ENCODE results near the gene GIGYF2. TPM values are rescaled to one million over a fixed set of nuclear protein-coding genes. Genes with fewer than 3 reads are reported as not detected.

GIGYF2 gene
- total and polyA plus RNA-seq, 4 donors, result 10.6 to 50.5 (median 26.7) TPM

- TF ChIP-seq REST (IDR thresholded peaks at IDR 0.05) (no peak), EGR1 (IDR thresholded peaks at IDR 0.05; ENCODE audit: low read depth in 2 of 2) (no peak), RAD21 (IDR thresholded peaks at IDR 0.05) (no peak)
These were observed 168.0 kb downstream of the GIGYF2 start (continued) for GRCh38 chr2:232865165-232865564.

- Histone ChIP-seq H3K27me3 (ENCODE audit: control insufficient read depth in 4 of 4, insufficient read depth in 4 of 4, low read length in 3 of 4) (no peaks in the 10 kb centered on the region), H3K4me1 (ENCODE audit: control insufficient read depth in 4 of 4, insufficient read depth in 4 of 4, low read length in 3 of 4) (peaks cover 0 to 11% (median 6%) of the 10 kb centered on the region in 4 donors), H3K4me3 (ENCODE audit: low read depth in 1 of 3, low read length in 3 of 3) (no peak overlapping the region), H3K9ac (ENCODE audit: low read depth in 1 of 2, low read length in 2 of 2) (no peak overlapping the region), H3K27ac (ENCODE audit: low read depth in 1 of 2, low read length in 2 of 2) (no peak overlapping the region), H3K9me3 (ENCODE audit: control insufficient read depth in 4 of 4, low read length in 3 of 4) (no peaks in the 10 kb centered on the region), H3K36me3 (ENCODE audit: control insufficient read depth in 4 of 4, insufficient read depth in 3 of 4, low read depth in 1 of 4, low read length in 3 of 4) (no peaks in the 10 kb centered on the region)
- WGBS, result 92% methylated on average over 4 of the region's 4 CpGs
- DNase-seq (ENCODE audit: low spot score), result no peak
- no peak for TF ChIP-seq FOXA1 (IDR thresholded peaks at IDR 0.05)
- no peak for TF ChIP-seq NR2F2 (IDR thresholded peaks at IDR 0.05)
- TF ChIP-seq ATF3 (IDR thresholded peaks at IDR 0.05), result no peak
These were observed 169.0 kb downstream of the GIGYF2 start for GRCh38 chr2:232866104-232866503.

DNA sequence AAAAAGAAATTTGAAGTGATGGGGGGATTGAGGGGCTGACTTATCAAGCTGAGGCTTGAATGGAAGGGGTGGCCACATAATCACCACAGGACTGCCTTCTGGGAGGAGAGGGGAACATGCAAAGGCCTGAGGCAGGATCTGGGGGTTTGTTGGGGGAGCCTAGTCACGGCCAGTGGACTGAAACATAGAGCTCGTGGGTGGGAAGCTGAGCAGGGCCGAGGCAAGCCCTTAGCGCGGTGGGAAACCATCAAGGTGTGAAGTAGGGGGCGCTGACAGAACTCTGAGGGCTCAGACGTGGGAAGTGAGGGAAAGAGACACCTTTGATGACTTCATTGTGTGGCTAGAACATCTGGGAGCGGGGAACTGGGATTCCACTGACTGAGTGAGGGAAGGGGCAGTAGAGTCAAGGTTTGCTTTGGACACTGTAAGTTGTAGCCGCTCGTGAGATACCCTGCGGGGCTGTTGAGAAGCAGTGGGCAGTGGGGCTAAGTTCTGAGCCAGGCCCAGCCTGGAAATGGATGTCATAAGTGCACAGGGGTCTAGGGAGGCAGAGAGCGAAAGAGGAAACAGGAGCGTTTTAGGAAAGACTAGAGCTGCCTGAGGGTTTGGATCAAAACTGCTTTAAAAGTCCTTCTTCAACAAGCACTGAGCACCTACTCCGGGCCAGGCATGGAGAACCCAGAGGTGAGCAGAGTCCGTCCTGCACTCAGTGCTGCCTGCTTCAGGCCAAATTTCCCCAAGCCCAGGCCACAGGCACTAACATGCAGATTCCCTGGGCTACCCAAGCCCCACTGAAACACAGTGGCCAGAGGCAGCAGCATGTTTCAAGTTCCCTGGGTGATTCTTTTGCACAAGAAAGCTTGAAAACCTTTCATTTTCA is 172.2 kb downstream of the GIGYF2 start:
- H3K4me3 ChIP-seq (ENCODE audit: low read depth in 1 of 3, low read length in 3 of 3), result no peak overlapping the region
- H3K36me3 ChIP-seq (ENCODE audit: control insufficient read depth in 4 of 4, insufficient read depth in 3 of 4, low read depth in 1 of 4, low read length in 3 of 4), result no peaks in the 10 kb centered on the region
- DNase-seq (ENCODE audit: low spot score), result peak; percentile 32
- no peak overlapping the region for H3K9ac ChIP-seq (ENCODE audit: low read depth in 1 of 2, low read length in 2 of 2)
- WGBS, result 82% methylated on average over 15 of the region's 15 CpGs
- no peak overlapping the region for H3K27ac ChIP-seq (ENCODE audit: low read depth in 1 of 2, low read length in 2 of 2)
- TF ChIP-seq GABPA (IDR thresholded peaks at IDR 0.05 in 1 of 2, conservative IDR thresholded peaks at IDR 0.05 in 1 of 2) (no peak), CTCF (IDR thresholded peaks at IDR 0.05; ENCODE audit: low read depth, low read length, missing input control) (no peak), EGR1 (IDR thresholded peaks at IDR 0.05; ENCODE audit: low read depth in 2 of 2) (no peak), HNF4G (IDR thresholded peaks at IDR 0.05) (no peak), SP1 (IDR thresholded peaks at IDR 0.05) (no peak), REST (IDR thresholded peaks at IDR 0.05) (no peak), YY1 (IDR thresholded peaks at IDR 0.05) (no peak)
- TF ChIP-seq, protein P1, sequence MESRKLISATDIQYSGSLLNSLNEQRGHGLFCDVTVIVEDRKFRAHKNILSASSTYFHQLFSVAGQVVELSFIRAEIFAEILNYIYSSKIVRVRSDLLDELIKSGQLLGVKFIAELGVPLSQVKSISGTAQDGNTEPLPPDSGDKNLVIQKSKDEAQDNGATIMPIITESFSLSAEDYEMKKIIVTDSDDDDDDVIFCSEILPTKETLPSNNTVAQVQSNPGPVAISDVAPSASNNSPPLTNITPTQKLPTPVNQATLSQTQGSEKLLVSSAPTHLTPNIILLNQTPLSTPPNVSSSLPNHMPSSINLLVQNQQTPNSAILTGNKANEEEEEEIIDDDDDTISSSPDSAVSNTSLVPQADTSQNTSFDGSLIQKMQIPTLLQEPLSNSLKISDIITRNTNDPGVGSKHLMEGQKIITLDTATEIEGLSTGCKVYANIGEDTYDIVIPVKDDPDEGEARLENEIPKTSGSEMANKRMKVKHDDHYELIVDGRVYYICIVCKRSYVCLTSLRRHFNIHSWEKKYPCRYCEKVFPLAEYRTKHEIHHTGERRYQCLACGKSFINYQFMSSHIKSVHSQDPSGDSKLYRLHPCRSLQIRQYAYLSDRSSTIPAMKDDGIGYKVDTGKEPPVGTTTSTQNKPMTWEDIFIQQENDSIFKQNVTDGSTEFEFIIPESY (IDR thresholded peaks at IDR 0.05), result no peak
- no peaks in the 10 kb centered on the region for H3K9me3 ChIP-seq (ENCODE audit: control insufficient read depth in 4 of 4, low read length in 3 of 4)
- H3K4me1 ChIP-seq (ENCODE audit: control insufficient read depth in 4 of 4, insufficient read depth in 4 of 4, low read length in 3 of 4), result peaks cover 4 to 14% (median 7%) of the 10 kb centered on the region in 4 donors
- no peaks in the 10 kb centered on the region for H3K27me3 ChIP-seq (ENCODE audit: control insufficient read depth in 4 of 4, insufficient read depth in 4 of 4, low read length in 3 of 4)
